GM19238 (cell line): Measurements from ENCODE around the gene PPIL1.
"Not testable (repeated sequence)": the region's sequence is repeated elsewhere in the genome, so short reads cannot be mapped to it uniquely, and the experiment has no call there.

ENCODE experiments used
- DNase-seq: peaks from one replicate; pipeline ENCODE4 v3.0.0; 2011; ENCODE audit warnings: low spot score; ENCODE audit not compliant: insufficient read length

Gene PPIL1

DNA sequence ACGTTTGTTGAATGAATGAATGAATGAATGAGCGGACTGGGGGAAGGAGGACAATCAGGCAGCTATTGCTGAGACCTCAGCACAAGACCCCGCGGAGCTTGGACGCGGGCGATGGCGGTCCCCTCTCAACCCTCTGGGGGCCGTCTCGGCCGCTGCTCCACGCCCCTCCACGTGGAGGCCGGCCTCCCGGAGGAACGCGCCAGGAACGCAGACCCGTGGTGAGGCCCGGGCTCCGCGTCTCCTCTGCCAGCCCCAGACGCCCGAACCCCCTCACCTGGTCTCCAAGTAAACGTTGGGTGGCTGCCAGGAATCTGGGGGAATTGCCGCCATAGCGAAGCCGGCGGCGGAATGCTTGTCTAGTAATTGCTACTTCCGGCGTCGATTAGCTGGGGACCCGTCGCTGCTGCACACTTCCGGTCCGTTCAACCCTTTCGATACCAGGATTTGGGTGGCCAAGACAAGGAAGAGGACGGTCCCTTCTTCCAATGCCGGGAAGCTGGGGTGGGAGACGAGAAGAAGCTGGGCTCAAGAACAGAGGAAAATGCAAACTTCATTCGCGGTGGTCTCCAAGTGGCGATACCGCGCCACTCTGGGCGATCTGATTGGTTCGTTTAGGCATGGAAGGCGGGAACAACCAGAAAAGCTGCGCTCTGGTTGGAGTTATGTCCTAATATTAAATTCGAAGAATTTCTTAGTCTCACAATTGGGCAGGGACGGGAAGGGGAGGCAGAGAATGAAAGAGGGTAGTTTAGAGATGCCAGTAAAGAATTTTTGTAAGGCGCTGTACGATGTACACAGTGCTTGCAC, at the start of gene PPIL1:
PPIL1 (minus strand) TSS at position 361 of the 807 bp plus-strand sequence; CDS start at position 330, 31 bp downstream.
- peak; percentile 78 for DNase-seq

DNA sequence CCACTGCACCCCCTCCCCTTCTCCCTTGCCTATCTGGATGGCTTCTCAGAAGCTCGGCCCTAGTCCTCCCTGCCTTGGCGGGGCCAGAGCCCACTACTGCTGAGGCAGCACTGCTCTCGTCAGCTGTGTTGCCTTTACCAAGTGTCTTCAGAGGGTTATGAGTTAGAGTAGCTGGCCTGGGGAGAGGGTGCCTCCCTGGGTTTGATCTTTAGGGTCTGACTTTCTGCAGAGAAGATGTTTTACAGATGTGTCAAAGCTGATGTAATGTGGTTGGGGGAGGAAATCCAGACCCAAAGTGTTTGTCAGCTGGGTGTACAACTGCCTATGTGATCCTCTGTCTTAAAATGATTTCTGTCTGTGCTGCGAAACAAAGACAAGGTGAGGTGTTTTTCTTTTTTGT, 49.5 kb upstream of the PPIL1 start:
- DNase-seq: no peak

DNA sequence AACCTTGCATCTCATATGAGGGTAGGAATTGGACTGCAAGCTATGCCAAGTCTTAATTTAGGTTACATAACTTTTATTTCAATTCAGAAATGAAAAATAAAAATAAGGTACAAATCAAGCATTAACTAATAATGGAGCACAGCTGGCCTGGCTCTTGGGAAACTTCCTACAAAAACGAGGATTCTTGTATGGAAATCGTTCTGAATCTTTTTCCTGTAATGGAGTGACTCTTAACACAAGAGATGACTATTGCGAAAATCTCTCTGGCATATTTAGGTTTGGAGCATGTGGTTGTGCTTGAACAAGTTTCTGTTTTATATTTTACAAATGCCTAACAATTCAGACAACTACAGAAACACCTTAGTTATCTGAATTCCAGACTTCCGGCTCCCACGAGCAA, 45.9 kb upstream of the PPIL1 start:
- no peak for DNase-seq

DNA sequence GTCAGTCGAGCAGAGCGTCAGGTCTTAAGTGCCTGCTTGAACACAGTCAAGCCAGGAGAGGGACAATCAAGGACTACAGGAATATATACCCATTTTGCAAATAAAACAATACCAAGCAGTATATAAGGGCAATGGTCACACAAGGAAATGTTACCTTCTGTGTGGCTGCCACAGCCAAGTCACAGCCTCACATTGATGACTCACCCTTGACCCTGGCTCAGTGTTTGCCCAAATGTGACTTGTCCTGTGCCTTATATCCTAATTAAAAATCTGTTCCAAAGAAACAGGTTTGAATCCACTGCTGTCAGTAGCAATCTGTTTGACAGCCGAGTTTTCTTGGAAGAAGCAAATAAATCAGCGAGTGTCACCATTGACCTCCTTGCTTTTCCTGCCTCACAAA, 45.4 kb upstream of the PPIL1 start:
- no peak for DNase-seq

DNA sequence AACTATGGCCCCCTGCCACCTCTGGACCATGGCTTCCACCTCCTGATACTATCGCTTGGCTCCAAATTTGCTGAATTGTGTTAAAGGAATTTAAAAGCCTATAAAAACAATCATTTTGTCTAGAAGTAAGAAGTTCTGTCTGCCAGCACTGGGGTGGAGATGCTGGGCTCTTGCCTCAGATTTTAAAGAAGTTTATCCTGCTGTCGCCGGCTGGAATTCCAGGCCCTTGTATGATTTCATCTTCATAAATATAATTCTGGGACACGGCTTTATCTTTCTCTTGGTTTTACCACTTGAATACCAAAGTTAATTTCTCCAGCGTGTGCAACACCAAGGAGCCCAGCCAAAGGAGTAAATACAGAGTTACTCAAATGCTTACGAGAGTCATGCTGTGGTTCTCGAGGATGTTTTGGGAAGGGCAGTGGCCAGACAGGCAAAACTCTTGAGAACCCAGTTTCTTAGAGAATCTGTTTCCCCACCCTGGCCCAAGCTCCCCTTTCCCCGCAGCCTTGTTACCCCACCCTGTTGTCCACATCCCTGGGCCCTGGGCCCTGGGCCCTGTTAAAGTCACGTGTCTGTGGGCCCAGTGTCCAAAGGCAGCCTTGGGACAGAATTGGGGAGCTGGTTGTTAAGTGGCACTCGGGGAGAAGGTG, 43.1 kb upstream of the PPIL1 start:
- DNase-seq: no peak

DNA sequence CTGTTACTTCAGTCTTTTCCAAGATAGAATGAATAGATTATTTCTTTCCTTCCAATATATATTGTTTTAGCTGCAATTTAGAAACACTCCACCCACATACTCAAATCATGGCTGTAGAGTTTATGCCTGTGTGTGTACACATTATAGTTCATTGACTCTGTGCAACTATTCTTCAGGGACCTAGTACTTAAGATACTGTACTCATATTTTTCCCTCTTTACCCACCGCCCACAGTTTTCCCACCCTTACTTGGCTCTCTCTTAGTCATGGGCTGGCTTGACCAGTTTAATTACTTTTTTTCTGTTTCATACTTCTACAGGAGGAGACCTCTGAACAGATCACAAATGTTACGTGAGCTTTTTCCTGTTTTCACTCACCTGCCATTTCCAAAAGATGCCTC, 41.5 kb upstream of the PPIL1 start:
- no peak for DNase-seq

DNA sequence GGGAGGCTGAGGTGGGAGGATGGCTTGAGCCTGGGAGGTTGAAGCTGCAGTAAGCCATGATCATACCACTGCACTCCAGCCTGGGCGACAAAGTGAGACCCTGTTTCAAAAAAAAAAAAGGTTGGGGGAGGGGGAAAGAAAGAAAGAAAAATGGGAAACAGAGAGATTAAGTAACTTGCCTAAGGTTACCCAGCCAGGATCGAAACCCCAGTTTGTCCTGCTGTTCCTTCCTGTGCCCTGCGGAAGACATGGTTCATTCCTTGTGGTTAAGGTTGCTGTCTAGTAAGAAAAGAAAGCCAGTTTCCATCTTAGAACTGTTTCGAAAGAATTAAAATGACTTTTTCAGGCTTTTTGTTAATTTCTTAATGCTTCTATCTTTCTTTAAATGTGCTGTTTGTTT, 41.0 kb upstream of the PPIL1 start:
- no peak for DNase-seq

DNA sequence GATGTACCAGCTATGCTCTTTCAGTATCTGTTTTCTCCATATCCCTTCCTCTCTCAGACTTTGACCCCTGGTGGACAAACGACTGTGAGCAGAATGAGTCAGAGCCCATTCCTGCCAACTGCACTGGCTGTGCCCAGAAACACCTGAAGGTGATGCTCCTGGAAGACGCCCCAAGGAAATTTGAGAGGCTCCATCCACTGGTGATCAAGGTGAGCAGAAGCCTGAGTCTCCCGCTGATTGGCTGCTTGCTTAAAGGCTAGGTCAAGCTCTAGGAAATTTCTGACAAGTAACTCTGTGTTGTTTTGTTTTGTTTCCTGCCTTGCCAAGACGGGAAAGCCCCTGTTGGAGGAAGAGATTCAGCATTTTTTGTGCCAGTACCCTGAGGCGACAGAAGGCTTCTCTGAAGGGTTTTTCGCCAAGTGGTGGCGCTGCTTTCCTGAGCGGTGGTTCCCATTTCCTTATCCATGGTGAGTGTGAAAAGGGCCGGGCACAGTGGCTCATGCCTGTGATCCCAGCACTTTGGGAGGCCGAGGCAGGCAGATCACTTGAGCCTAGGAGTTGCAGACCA, 39.7 kb upstream of the PPIL1 start:
- DNase-seq: no peak

DNA sequence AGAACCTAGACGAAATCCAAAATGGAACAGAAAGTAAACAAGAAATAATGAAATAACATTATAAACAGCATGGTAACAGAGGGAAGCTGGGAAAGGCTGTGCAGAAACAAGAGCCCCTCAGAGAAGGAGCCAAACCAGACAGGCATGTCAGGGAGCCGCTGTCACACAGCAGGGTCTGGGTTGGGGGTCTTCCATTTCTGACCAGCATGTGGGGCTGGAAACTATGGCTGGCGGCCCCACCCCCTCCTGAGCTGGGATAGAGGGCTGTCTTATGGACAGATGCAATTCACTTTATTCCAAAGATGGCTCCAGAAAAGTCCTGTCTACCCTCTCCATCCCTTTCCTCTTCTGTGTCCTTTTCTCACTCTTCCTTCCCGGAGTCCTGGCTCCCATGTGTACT, 38.5 kb upstream of the PPIL1 start:
- no peak for DNase-seq

DNA sequence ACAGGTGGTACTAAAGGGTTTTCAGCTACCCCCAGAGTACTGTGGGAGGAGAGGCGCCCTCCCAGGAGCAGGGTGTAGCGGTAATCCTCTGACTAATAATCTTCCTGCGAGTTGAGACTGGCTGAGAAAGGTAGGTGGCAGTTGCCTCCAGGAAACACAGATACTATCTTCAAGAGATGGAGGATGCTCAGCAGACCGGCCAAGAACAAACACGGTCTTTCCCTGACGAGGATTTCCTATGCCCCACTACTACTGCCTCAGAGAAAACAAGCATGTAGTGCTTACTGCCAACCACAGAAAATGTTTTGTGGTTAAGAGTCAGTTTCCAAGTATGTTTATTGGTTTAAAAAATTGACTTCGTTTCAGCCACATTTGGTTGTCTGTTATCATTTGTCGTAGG, 38.0 kb upstream of the PPIL1 start:
- peak; percentile 56 for DNase-seq

DNA sequence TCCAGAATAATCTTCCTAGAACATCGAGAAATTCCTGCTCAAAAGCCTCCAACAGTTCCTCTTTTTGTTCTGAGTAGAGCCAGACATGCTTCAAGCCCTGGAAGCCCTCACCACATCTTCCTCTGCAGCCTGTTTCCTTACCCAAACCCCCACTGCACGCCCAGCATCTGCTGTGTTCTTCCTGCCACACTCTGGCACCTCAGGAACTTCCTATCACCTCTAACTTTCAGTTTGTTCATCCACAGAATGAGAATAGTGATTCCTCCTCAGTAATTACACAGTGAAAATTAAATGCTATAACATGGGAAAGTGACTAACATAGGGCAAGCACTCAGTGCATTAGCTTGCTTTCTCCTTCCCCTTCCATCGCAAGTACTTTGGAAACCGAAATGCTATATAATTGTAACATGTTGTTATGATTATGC, 37.4 kb upstream of the PPIL1 start:
- no peak for DNase-seq

DNA sequence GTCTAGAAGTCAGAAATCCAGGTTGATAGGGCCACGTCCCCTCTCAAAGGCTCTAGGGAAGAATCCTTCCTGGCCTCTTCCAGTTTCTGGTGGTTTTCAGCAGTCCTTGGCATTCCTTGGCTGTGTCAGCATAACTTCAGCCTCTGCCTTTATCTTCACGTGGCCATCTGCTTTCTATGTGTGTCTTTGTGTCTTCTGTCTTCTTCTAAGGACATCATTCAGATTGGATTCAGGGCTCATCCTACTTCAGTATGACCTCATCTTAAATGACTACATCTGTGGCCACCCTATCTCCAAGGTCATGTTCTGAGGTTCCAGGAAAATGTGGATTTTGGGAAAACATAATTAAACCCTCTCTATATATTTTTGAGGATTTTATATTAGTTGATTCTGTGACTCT, 34.1 kb upstream of the PPIL1 start:
- DNase-seq: no peak

DNA sequence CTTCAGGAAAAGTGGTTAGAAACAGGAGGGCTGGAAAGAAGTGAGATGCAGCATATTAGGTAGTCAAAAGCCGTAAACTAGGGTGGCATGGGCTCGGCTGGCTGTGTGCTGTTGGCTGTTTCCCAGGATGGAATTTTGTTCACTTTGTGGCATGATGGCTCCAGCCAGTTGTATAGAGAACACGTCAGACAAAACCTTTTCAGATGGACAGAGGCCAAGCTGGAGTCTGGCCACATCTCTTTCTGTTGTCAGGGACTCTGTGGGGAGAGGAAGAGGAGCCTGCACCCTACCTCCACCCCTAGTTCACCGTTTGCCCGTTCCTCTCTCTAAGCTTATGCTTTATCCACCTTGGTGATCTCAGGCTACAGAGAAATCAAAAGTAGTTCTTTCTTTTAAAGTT, 33.2 kb upstream of the PPIL1 start:
- DNase-seq: no peak

DNA sequence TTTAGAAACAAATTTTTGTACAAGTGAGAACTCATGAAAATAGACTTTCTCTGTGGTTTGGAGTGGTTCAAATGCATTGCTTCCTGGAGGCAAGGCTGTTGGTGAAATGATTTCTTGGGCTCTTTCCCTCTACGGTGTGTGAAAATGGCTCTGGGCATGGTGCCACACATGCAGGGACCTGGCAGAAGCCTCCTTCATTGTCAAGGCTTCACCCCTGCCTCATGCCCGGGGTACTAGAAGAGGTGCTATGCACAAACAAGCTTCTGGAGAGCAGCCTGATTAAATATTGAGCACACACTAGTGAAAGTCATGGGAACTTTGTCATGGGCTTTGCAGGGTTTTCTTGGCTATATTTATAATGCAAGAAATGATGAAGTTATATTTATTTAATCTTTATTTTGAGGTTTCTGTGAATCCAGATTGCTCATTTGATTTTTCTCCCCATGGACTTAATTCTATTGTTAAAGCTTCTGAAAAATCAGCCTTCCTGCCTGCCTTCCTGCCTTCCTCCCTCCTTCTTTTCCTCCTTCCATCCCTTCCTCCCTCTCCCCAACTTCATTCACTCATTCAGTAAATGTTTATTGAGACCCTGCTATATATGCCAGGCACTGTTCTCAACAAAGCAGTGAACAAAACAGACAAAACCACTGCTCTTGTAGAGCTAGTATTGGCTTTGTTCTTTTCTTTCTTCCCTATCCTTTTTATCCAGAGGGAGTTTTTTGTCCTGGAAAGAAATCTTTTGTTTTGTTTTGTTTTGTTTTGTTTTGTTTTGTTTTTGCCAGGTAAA, 32.1 kb upstream of the PPIL1 start:
- DNase-seq: no peak

DNA sequence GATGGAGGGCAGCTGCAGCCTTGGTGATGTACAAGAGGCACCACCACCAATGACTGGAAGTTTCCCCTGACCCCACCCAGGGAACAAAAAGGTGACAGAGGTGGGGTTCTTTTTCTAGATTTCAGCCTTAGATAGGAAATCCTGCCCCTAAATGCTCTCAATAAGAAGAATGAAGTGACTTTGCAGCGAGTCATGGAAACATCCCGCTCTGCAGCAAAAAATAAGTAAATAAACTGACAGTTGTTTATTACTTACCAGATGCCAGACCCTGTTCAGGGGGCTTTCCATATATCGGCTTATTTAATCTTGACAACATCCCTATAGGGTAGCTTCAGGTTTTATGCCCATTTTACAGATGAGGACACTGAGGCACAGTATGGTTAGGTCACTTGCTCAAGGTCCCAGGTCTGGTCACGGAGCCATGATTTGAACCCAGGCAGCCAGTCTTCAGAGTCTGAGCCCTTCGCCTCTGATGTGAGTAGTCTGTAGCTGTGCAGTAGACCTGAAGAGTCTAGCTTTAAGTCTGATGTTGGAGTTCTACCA, 30.3 kb upstream of the PPIL1 start:
- DNase-seq: no peak

DNA sequence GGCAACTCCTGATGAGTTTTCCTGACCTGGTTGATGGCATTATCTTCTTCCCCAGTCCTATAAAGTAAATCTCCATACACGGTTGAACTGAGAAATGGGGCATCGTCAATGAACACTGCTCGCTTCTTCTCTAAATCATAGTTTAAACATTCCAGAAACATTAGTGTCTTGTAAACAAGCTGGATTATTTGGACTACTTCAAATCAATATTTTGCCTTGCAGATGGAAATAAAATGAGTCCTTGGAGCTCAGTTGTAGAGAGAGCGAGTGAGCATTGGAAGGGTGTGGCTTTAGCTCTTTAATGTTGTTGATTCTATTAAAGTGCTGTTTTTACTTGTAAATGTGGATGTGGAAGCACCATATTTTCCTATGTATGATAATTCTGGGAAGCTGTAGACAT, 29.5 kb upstream of the PPIL1 start:
- DNase-seq: no peak

DNA sequence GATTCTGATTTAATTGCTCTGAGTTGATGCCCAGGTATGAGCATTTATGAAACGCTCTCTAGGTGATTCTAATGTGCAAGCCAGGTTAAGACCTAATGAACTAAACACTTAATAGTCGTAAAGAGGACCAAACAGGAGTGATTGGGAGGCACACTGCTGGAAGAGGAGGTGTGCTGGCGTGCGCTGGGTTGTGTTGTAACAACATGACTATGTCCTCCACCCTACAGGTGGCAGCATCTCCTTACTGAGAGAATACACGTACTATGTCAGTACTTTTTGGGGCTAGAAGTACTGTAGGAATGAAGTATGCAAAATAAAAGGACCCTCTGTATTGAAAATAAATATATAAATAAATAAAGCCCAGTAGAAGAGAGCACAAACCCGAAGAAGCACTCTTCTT, 23.0 kb upstream of the PPIL1 start:
- no peak for DNase-seq

DNA sequence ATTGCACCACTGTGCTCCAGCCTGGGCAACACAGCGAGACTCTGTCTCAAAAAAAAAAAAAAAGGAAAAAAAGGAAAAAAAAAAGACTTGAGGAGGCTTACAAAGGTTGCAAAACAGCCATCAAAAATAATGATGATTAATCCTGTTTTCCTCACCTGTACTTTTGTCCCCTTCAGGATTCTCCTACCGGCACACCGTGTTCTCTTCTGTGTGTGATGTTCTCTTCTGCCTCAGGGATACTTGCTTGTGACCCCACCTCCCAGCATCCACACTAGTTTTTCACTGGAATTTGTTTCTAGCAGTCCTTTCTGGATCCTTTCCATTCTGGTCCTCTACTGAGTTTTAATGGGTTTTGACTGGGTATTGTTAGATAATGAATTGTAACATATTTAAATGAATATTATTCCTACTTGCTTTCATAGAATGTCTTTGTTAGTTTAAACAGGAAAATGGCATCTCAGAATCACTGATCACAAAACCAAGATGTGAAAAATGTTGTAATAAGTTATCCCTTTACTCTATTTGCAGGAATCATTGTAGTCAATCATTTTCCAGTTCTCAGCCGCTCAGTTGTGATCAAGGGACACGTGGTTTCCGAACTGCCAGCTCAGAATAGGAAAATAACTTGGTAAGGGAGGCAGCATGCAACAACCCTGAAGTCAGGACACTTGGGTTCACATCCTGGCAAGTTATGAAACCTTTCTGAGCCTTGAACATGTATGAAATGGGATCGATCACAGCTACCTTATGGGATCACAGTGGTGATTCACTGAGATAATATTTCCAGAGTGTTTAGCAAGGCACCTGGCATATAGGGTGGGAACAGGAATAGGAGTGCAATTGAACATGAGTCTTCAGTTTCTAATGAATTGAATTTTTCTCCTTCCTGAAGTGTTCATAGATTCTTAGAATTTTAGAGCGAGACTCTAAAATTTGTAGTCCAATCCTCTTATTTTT, 19.7 kb upstream of the PPIL1 start:
- DNase-seq: no peak

DNA sequence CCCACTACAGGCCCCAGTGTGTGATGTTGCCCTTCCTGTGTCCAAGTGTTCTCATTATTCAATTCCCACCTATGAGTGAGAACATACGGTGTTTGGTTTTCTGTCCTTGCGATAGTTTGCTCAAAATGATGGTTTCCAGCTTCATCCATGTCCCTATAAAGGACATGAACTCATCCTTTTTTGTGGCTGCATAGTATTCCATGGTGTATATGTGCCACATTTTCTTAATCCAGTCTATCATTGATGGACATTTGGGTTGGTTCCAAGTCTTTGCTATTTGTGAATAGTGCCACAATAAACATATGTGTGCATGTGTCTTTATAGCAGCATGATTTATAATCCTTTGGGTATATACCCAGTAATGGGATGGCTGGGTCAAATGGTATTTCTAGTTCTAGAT, 16.6 kb upstream of the PPIL1 start:
- DNase-seq: not testable (repeated sequence)

DNA sequence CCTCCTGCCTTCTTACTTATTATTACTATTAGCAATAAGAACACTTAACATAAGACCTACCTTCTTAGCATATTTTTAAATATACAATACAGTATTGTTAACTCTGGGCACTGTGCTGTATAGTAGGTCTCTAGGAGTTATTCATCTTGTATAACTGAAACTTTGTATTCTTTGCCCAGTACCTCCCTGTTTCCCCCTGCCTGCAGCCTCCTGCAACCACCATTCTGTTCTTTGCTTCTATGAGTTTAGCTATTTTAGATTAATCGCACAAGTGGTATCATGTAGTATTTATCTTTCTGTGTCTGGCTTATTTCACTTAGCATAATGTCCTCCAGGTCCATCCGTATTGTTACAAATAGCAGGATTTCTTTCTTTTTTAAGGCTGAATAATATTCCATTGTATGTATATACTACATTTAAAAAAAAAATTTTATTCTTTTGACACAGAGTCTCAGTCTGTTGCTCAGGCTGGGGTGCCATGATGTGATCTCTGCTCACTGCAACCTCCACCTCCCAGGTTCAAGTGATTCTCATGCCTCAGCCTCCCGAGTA, 15.6 kb upstream of the PPIL1 start:
- no peak for DNase-seq
